Peyer's patch (tissue), 4 donors: Measurements from ENCODE around the gene HJURP. TPM values are rescaled to one million over a fixed set of nuclear protein-coding genes. Genes with fewer than 3 reads are reported as not detected.
A peak's percentile ranks its signal among the peaks of the same experiment; 100 is the strongest.

Experiments used
- DNase-seq, 3 donors: peaks; one replicate each; pipeline ENCODE4 v3.0.0-alpha.2; 2017 to 2019
- H3K27ac ChIP-seq, 4 donors: fragments of 200-600 bp; sonication (generic); one replicate each; pipeline ENCODE4 v1.5.1; 2016 to 2019
- H3K27me3 ChIP-seq, 2 donors: fragments of 200-600 bp; sonication (generic); one replicate each; pipeline ENCODE4 v1.5.1; 2019
- H3K36me3 ChIP-seq, 3 donors: fragments of 200-600 bp; sonication (generic); one replicate each; pipeline ENCODE4 v1.5.1; 2016 to 2019
- H3K4me1 ChIP-seq, 4 donors: fragments of 200-600 bp; sonication (generic); one replicate each; pipeline ENCODE4 v1.5.1; 2016 to 2019
- H3K4me3 ChIP-seq, 4 donors: fragments of 200-600 bp; sonication (generic); 1 replicate in 3 of 4; 2 replicates in 1 of 4; pipeline ENCODE4 v1.5.1; 2016 to 2019; ENCODE audit warnings: mild to moderate bottlenecking in 1 of 4
- H3K9me3 ChIP-seq, 4 donors: fragments of 200-600 bp; sonication (generic); one replicate each; pipeline ENCODE4 v1.5.1; 2016 to 2019; ENCODE audit warnings: mild to moderate bottlenecking in 1 of 4
- POLR2A ChIP-seq, 2 donors: fragments of 450-650 bp; IDR thresholded peaks; one replicate each; pipeline ENCODE4 v1.5.1; 2017; ENCODE audit warnings: antibody characterized with exemption in 2 of 2, mild to moderate bottlenecking in 2 of 2, moderate library complexity in 2 of 2
- total RNA-seq, 4 donors: library from RNA; depleted of rRNA; stranded (reverse); fragments of >200 nt; gene quantifications; one replicate each; pipeline ENCODE4 v1.1.0, GENCODE V29; 2016
- TF ChIP-seq, protein P1 (sequence below), 6 experiments: fragments of 450-650 bp in 4 of 6; fragments of 200-600 bp in 2 of 6; sonication (generic) in 1 of 6; IDR thresholded peaks; one replicate each; pipeline ENCODE4 v1.5.1; 2017 to 2019; ENCODE audit warnings: antibody characterized with exemption in 6 of 6, mild to moderate bottlenecking in 3 of 6, moderate library complexity in 1 of 6

Gene HJURP
- total RNA-seq, 4 donors from 2014 or later = 2.1 to 10.7 (median 6.1) TPM

DNA sequence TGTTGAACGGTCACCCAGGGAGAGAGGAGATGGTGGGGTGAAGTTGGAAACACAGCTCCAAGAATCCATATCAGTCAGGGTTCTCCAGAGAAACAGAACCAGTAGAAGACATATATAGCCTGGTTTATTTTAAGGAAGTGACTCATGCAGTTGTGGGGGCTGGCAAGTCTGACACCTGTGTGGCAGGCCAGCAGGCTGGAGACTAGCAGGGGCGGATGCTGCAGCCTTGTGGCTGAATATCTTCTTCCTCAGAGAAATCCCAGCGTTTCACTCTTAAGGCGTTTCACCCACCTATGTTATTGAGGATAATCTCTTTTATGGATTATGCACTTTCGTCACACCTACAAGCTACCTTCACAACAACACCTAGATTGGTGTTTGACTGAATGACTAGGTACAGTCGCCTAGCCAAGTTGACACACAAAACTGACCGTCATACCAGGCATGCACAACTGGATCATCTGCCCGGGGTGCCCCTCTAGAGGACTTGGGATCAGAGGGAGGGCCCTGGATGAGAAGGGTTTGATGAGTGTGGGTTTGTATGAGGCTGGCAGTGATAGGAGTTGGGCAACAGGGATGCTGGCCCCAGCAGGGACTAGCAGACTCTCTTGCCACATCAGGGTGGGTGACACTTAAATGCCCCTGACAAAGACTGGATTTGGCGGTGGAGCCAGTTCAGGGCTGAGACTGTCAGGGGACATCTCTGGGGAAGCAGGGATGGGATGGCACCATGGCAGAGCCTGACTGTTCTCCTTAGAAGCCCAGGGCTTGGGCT lies 52.8 kb downstream of the HJURP start:
- TF ChIP-seq, protein P1, sequence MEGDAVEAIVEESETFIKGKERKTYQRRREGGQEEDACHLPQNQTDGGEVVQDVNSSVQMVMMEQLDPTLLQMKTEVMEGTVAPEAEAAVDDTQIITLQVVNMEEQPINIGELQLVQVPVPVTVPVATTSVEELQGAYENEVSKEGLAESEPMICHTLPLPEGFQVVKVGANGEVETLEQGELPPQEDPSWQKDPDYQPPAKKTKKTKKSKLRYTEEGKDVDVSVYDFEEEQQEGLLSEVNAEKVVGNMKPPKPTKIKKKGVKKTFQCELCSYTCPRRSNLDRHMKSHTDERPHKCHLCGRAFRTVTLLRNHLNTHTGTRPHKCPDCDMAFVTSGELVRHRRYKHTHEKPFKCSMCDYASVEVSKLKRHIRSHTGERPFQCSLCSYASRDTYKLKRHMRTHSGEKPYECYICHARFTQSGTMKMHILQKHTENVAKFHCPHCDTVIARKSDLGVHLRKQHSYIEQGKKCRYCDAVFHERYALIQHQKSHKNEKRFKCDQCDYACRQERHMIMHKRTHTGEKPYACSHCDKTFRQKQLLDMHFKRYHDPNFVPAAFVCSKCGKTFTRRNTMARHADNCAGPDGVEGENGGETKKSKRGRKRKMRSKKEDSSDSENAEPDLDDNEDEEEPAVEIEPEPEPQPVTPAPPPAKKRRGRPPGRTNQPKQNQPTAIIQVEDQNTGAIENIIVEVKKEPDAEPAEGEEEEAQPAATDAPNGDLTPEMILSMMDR (IDR thresholded peaks at IDR 0.05) = no peak
- no peak for TF ChIP-seq POLR2A (IDR thresholded peaks at IDR 0.05)
- DNase-seq = peak in 1 of 3 donors; percentile 21
- H3K27me3 ChIP-seq = no peaks in the 10 kb centered on the region

DNA sequence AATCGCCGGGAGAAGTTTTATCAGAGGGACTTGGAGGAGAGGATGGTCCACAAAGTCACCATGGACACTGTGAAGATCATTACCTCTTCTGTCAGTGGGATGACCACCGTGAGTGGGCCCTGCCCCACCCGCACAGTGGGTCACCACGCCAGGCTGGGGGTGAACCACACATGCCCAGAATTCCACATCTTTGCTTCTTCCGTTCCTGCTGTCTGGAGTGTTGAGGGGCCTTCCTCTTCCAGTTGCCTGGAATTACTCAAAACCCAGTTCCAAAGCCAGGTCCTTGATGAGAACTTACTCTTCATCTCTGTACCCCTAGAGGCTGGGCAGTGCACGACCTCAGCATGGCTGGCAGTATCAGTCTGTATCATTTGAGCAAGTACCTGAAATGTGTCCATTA lies 54.1 kb downstream of the HJURP start:
- TF ChIP-seq, protein P1 (IDR thresholded peaks at IDR 0.05) = no peak
- TF ChIP-seq POLR2A (IDR thresholded peaks at IDR 0.05) = no peak
- no peak overlapping the region for H3K27ac ChIP-seq
- H3K36me3 ChIP-seq = no peaks in the 10 kb centered on the region

More for the DNA sequence above, 52.8 kb downstream of the HJURP start:
- Histone ChIP-seq H3K36me3 (no peaks in the 10 kb centered on the region), H3K27ac (no peak overlapping the region), H3K9me3 (no peaks in the 10 kb centered on the region), H3K4me3 (no peak overlapping the region), H3K4me1 (no peaks in the 10 kb centered on the region)

DNA sequence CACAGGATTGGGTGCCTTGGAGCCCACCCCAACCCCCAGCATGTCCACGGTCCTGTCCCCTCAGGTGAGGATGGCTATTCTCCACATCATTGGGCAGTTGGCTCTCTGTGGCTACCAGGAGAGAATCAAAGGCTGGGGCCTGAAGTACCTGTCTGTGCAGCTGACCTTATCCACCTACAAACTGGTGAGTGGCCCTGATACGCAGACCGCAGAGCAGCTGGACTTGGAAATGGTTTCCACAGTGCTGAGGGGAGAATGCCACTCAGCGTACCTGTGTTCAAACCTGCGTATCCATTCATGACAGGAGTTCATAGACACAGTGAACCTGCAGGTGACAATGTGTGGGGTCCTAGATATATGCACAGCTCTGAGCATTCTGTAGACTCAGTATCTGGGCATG lies 54.6 kb downstream of the HJURP start:
- no peaks in the 10 kb centered on the region for H3K4me1 ChIP-seq
- H3K36me3 ChIP-seq = no peaks in the 10 kb centered on the region
- no peak for DNase-seq
- H3K9me3 ChIP-seq = no peaks in the 10 kb centered on the region
- TF ChIP-seq POLR2A (IDR thresholded peaks at IDR 0.05) = no peak
- TF ChIP-seq, protein P1 (IDR thresholded peaks at IDR 0.05) = no peak
- H3K27ac ChIP-seq = no peak overlapping the region
- H3K27me3 ChIP-seq = no peaks in the 10 kb centered on the region
- no peak overlapping the region for H3K4me3 ChIP-seq

More for the DNA sequence above, 54.1 kb downstream of the HJURP start:
- Histone ChIP-seq H3K4me3 (no peak overlapping the region), H3K9me3 (no peaks in the 10 kb centered on the region), H3K4me1 (no peaks in the 10 kb centered on the region), H3K27me3 (no peaks in the 10 kb centered on the region)
- DNase-seq = no peak

DNA sequence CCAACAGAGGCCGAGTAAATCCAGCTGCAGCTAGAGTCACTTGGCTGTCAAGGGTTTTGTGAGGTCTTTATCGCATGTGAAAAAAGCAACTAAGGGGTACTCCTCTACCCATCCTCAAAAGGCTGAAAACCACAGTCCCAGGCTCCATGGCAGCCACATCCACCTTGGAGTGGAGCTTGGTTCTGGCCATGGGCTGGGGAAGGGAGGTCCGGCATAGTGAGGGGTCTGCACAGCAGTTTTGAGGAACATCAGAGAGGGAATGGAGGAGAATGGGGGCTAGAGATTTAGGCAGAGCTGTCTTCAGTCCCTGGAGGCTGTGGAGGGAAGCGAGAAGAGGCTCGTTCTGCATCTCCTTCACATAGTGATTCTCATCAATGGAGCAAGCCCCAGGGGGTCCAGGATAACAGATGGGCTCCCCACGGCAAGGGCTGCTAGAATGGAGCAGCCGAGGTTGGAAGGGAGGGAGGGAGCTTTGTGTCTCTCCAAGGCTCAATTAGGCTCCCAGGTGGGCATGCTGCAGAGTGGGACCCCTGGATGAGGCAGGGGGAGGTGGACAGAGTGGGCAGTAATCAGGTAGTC lies 55.2 kb downstream of the HJURP start:
- Histone ChIP-seq H3K27me3 (no peaks in the 10 kb centered on the region), H3K9me3 (no peaks in the 10 kb centered on the region), H3K27ac (no peak overlapping the region), H3K4me3 (no peak overlapping the region), H3K36me3 (no peaks in the 10 kb centered on the region), H3K4me1 (no peaks in the 10 kb centered on the region)
- peak in 1 of 3 donors; percentile 20 for DNase-seq
- TF ChIP-seq POLR2A (IDR thresholded peaks at IDR 0.05) = no peak
- TF ChIP-seq, protein P1 (IDR thresholded peaks at IDR 0.05) = no peak

DNA sequence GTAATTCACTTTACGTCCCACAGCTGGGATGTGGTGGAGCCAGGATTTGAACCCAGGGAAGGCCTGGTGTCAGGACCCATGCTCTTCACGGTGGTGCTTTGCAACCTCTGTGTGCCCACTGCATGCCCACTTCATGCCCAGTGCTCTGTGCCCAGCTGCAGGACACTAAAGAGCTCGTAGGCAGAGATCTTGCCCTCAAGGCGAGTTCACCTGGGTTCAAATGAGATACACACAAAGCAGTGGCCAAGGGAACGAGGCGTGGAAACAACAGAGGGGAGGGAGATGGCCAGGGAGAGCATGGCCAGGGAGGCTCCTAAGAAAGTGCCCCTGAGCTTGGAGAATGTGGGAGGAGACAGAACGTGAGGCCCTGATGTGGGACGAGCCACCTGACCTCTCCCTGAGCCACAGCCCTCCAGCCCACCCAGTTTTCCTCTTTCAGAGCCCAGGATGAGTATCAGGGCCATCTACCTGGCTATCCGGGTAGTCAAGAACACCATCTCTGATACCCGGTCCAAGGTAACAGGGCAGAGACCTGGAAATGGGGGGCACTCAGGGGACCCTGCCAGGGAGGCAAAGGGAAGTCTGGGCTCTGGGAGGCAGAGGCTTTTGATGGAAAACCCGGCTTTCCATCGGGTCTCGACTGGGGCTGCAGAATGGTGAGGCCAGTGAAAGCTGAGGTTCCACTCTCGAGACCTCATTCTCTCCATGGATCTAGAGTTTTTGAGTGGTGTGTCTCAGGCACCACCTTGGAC lies 55.8 kb downstream of the HJURP start:
- Histone ChIP-seq H3K27ac (no peak overlapping the region), H3K4me3 (no peak overlapping the region), H3K36me3 (no peaks in the 10 kb centered on the region), H3K4me1 (no peaks in the 10 kb centered on the region), H3K27me3 (no peaks in the 10 kb centered on the region), H3K9me3 (no peaks in the 10 kb centered on the region)
- DNase-seq = peak in 1 of 3 donors; percentile 26
- TF ChIP-seq, protein P1 (IDR thresholded peaks at IDR 0.05) = no peak
- TF ChIP-seq POLR2A (IDR thresholded peaks at IDR 0.05) = no peak
